Astrocyte (in vitro differentiated cells and primary cell): ENCODE results near the gene SND1.

Experiments used
- EZH2 ChIP-seq: IDR thresholded peaks from 2 replicates; pipeline ENCODE4 v1.6.1; 2012; ENCODE audit warnings: mild to moderate bottlenecking, low read length, inconsistent platforms; ENCODE audit not compliant: insufficient read depth
- TF ChIP-seq, protein P1 (sequence below): IDR thresholded peaks from 2 replicates; pipeline ENCODE4 v1.5.1; 2011; ENCODE audit warnings: low read depth, mild to moderate bottlenecking, inconsistent platforms, low read length, moderate library complexity; ENCODE audit not compliant: insufficient read depth

DNA sequence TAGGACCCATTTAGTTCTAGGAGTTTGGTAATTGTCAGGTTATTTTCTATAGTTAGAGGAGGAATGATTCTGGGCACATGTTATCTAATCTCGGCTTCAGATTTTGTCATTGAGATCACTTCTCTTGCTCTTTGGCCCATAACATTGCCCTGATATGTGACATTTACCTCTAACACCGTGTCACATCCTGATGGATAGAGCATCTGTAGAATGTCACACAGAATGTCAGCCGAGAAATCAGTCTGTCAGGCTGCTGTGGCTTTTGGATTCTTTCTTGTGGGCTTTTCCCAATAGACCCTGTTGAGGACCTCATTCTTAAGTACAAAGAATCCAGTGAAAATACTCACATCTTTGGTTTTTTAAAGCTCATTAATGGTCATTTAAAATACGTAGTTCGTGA is 236.8 kb downstream of the SND1 start:
- TF ChIP-seq, protein P1, sequence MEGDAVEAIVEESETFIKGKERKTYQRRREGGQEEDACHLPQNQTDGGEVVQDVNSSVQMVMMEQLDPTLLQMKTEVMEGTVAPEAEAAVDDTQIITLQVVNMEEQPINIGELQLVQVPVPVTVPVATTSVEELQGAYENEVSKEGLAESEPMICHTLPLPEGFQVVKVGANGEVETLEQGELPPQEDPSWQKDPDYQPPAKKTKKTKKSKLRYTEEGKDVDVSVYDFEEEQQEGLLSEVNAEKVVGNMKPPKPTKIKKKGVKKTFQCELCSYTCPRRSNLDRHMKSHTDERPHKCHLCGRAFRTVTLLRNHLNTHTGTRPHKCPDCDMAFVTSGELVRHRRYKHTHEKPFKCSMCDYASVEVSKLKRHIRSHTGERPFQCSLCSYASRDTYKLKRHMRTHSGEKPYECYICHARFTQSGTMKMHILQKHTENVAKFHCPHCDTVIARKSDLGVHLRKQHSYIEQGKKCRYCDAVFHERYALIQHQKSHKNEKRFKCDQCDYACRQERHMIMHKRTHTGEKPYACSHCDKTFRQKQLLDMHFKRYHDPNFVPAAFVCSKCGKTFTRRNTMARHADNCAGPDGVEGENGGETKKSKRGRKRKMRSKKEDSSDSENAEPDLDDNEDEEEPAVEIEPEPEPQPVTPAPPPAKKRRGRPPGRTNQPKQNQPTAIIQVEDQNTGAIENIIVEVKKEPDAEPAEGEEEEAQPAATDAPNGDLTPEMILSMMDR, result no peak
- no peak for TF ChIP-seq EZH2
